ENCODE data around the gene PDGFRB.
A peak's percentile ranks its signal among the peaks of the same experiment; 100 is the strongest.

The PDGFRB gene

GRCh38 chr5:150142185-150142958 lies 13.3 kb downstream of the PDGFRB start:
- no peaks in the 10 kb centered on the region for H3K79me2 ChIP-seq (ENCODE audit: low read length)
- H4K20me1 ChIP-seq (ENCODE audit: insufficient read depth, low read length) = no peaks in the 10 kb centered on the region
- no peaks in the 10 kb centered on the region for H3K9me3 ChIP-seq (ENCODE audit: insufficient read depth, low read length)
- peak overlapping the region; percentile 21; the same call in 1 of the 2 replicates for H2AFZ ChIP-seq (ENCODE audit: low read depth, low read length)
- no peaks in the 10 kb centered on the region for H3K36me3 ChIP-seq (replicated peaks; ENCODE audit: low read depth, low read length)
- H3K9ac ChIP-seq (ENCODE audit: low read length) = no peak overlapping the region
- peak overlapping the region; percentile 26; the same call in 1 of the 2 replicates for H3K4me2 ChIP-seq (ENCODE audit: low read length)
- no peaks in the 10 kb centered on the region for H3K27me3 ChIP-seq (ENCODE audit: low read depth, low read length)
- TF ChIP-seq EZH2phosphoT487 (IDR thresholded peaks at IDR 0.05; ENCODE audit: low read depth) (no peak), CTCF (IDR thresholded peaks at IDR 0.05; ENCODE audit: low read depth, low read length) (no peak)
- H3K4me1 ChIP-seq (ENCODE audit: low read length) = peaks cover 5% of the 10 kb centered on the region; the same call in 1 of the 2 replicates
- H3K27ac ChIP-seq (ENCODE audit: low read length) = no peak overlapping the region
- no peak overlapping the region for H3K4me3 ChIP-seq (ENCODE audit: low read length)

DNA sequence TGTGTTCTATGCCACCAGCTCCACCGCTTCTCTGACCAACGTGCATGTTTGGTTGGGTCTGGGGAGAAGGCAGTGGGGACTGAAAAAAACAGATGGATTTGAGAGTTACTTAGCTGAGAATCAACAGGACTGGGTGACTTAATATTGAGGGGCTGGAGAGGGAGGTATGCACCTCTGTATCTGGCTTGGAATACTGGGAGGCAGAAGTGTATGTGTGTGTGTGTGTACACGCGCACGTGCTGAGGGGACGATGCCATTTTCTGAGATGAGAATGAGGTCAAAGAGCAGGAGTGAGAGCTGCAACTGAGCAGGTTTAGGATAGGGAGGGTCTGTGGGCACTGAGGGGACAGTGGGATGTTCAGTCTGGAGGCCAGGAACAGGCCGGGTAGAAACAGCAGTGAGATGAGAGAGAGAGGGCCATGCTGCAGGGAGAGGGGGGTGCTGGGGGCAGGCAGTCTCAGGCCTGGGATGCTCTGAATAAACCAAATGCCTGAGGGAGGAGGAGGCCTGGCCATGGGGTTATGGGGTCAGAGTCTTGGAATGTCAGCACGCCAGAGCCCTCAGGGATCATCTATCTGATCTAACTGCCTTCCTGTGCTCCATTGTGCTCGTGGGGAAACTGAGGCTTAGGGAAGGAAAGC lies 14.0 kb downstream of the PDGFRB start:
- H3K4me1 ChIP-seq (ENCODE audit: low read length) = peaks cover 5% of the 10 kb centered on the region; the same call in 1 of the 2 replicates
- H4K20me1 ChIP-seq (ENCODE audit: insufficient read depth, low read length) = no peaks in the 10 kb centered on the region
- H3K36me3 ChIP-seq (replicated peaks; ENCODE audit: low read depth, low read length) = no peaks in the 10 kb centered on the region
- TF ChIP-seq EZH2phosphoT487 (IDR thresholded peaks at IDR 0.05; ENCODE audit: low read depth) (no peak), CTCF (IDR thresholded peaks at IDR 0.05; ENCODE audit: low read depth, low read length) (no peak)
- no peaks in the 10 kb centered on the region for H3K79me2 ChIP-seq (ENCODE audit: low read length)
- no peak overlapping the region for H3K4me3 ChIP-seq (ENCODE audit: low read length)
- H3K27me3 ChIP-seq (ENCODE audit: low read depth, low read length) = no peaks in the 10 kb centered on the region
- H3K4me2 ChIP-seq (ENCODE audit: low read length) = no peak overlapping the region
- no peak overlapping the region for H2AFZ ChIP-seq (ENCODE audit: low read depth, low read length)
- H3K9ac ChIP-seq (ENCODE audit: low read length) = no peak overlapping the region
- no peaks in the 10 kb centered on the region for H3K9me3 ChIP-seq (ENCODE audit: insufficient read depth, low read length)
- H3K27ac ChIP-seq (ENCODE audit: low read length) = no peak overlapping the region

GRCh38 chr5:150140830-150141229 lies 14.8 kb downstream of the PDGFRB start:
- TF ChIP-seq EZH2phosphoT487 (IDR thresholded peaks at IDR 0.05; ENCODE audit: low read depth) (no peak), CTCF (IDR thresholded peaks at IDR 0.05; ENCODE audit: low read depth, low read length) (no peak)
- no peaks in the 10 kb centered on the region for H3K27me3 ChIP-seq (ENCODE audit: low read depth, low read length)
- H3K9me3 ChIP-seq (ENCODE audit: insufficient read depth, low read length) = no peaks in the 10 kb centered on the region
- H3K36me3 ChIP-seq (replicated peaks; ENCODE audit: low read depth, low read length) = no peaks in the 10 kb centered on the region
- no peak overlapping the region for H3K4me2 ChIP-seq (ENCODE audit: low read length)
- no peaks in the 10 kb centered on the region for H4K20me1 ChIP-seq (ENCODE audit: insufficient read depth, low read length)
- peaks cover 5% of the 10 kb centered on the region; the same call in 1 of the 2 replicates for H3K4me1 ChIP-seq (ENCODE audit: low read length)
- no peaks in the 10 kb centered on the region for H3K79me2 ChIP-seq (ENCODE audit: low read length)
- H3K4me3 ChIP-seq (ENCODE audit: low read length) = no peak overlapping the region
- no peak overlapping the region for H3K9ac ChIP-seq (ENCODE audit: low read length)
- no peak overlapping the region for H3K27ac ChIP-seq (ENCODE audit: low read length)
- no peak overlapping the region for H2AFZ ChIP-seq (ENCODE audit: low read depth, low read length)

DNA sequence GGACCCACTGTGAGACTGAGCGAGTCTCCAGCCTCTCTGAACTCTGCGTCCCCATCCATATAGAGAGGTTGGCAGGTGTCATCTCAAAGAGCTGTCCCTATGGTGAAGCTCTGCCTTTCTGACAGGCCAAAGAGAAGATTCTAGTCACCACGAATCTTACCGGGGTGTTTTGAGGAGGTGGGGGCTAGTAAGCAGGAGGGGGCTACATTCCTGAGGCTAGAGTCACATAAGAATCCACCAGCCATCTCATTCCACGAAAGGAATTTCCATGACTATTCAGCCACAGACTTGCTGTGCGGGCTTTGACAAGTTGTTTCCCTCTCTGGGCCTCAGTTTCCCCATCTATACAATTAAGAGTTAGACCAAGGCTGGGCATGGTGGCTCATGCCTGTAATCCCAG lies 16.3 kb downstream of the PDGFRB start:
- H3K9ac ChIP-seq (ENCODE audit: low read length) = no peak overlapping the region
- H3K4me2 ChIP-seq (ENCODE audit: low read length) = no peak overlapping the region
- H3K27ac ChIP-seq (ENCODE audit: low read length) = no peak overlapping the region
- no peaks in the 10 kb centered on the region for H3K36me3 ChIP-seq (replicated peaks; ENCODE audit: low read depth, low read length)
- no peak for TF ChIP-seq CTCF (IDR thresholded peaks at IDR 0.05; ENCODE audit: low read depth, low read length)
- no peak for TF ChIP-seq EZH2phosphoT487 (IDR thresholded peaks at IDR 0.05; ENCODE audit: low read depth)
- H3K9me3 ChIP-seq (ENCODE audit: insufficient read depth, low read length) = no peaks in the 10 kb centered on the region
- no peaks in the 10 kb centered on the region for H4K20me1 ChIP-seq (ENCODE audit: insufficient read depth, low read length)
- H3K4me3 ChIP-seq (ENCODE audit: low read length) = no peak overlapping the region
- no peak overlapping the region for H2AFZ ChIP-seq (ENCODE audit: low read depth, low read length)
- H3K27me3 ChIP-seq (ENCODE audit: low read depth, low read length) = no peaks in the 10 kb centered on the region
- no peaks in the 10 kb centered on the region for H3K79me2 ChIP-seq (ENCODE audit: low read length)
- peaks cover 5% of the 10 kb centered on the region; the same call in 1 of the 2 replicates for H3K4me1 ChIP-seq (ENCODE audit: low read length)
